Smooth muscle cell (in vitro differentiated cells): Measurements from ENCODE around the gene TM9SF1. TPM values are rescaled to one million over a fixed set of nuclear protein-coding genes. Genes with fewer than 3 reads are reported as not detected.

Experiments
- DNase-seq: peaks from one replicate; lab custom pipeline; 2025; ENCODE audit not compliant: unreplicated experiment; lab: John Stamatoyannopoulos, UW
- H2AFZ ChIP-seq: fragments of 200-600 bp; sonication (generic); 2 replicates; pipeline ENCODE4 v1.6.0; 2016; ENCODE audit warnings: antibody characterized with exemption, low read depth, mild to moderate bottlenecking
- H3F3A ChIP-seq: fragments of 200-600 bp; sonication (generic); 2 replicates; pipeline ENCODE4 v1.6.0; 2017; ENCODE audit warnings: antibody characterized with exemption, low read depth
- H3K27ac ChIP-seq: fragments of 200-600 bp; sonication (generic); 2 replicates; pipeline ENCODE4 v1.5.1; 2016; ENCODE audit warnings: low read depth, mild to moderate bottlenecking
- H3K27me3 ChIP-seq: fragments of 200-600 bp; sonication (generic); 2 replicates; pipeline ENCODE4 v1.6.1; 2016; ENCODE audit warnings: low read depth, mild to moderate bottlenecking
- H3K36me3 ChIP-seq: fragments of 200-600 bp; sonication (generic); 2 replicates; pipeline ENCODE4 v1.5.1; 2016; ENCODE audit warnings: low read depth
- H3K4me1 ChIP-seq: fragments of 200-600 bp; sonication (generic); 2 replicates; pipeline ENCODE4 v1.5.1; 2016; ENCODE audit warnings: low read depth
- H3K4me2 ChIP-seq: fragments of 200-600 bp; sonication (generic); 2 replicates; pipeline ENCODE4 v1.6.0; 2016; ENCODE audit warnings: mild to moderate bottlenecking
- H3K4me3 ChIP-seq: fragments of 200-600 bp; sonication (generic); 2 replicates; pipeline ENCODE4 v1.5.1; 2016; ENCODE audit warnings: mild to moderate bottlenecking
- H3K79me2 ChIP-seq: fragments of 200-600 bp; sonication (generic); 2 replicates; pipeline ENCODE4 v1.6.0; 2016; ENCODE audit warnings: low read depth, mild to moderate bottlenecking
- H3K9ac ChIP-seq: fragments of 200-600 bp; sonication (generic); 2 replicates; pipeline ENCODE4 v1.6.0; 2016; ENCODE audit warnings: low read depth
- H3K9me3 ChIP-seq: fragments of 200-600 bp; sonication (generic); replicated peaks from 2 replicates; pipeline ENCODE4 v1.5.1; 2016; ENCODE audit warnings: low read depth
- H4K20me1 ChIP-seq: fragments of 200-600 bp; sonication (generic); 2 replicates; pipeline ENCODE4 v1.6.0; 2016; ENCODE audit warnings: low read depth
- CTCF ChIP-seq: fragments of 200-600 bp; sonication (generic); IDR thresholded peaks from 2 replicates; pipeline ENCODE4 v1.5.1; 2017; ENCODE audit warnings: borderline replicate concordance, mild to moderate bottlenecking, antibody characterized with exemption; ENCODE audit not compliant: insufficient read depth, poor library complexity, severe bottlenecking
- whole genome bisulfite sequencing: methylation state at CpG from one replicate; pipeline ENCODE4 v1.1.7; 2016; ENCODE audit warnings: low lambda C conversion rate; 5-methylcytosine and 5-hydroxymethylcytosine counted together
- polyA plus RNA-seq: library from polyadenylated mRNA; unstranded; fragments of >200 nt; fragmentation: Nextera tagmentation; extraction: Ambion mirVana; gene quantifications from 2 replicates; pipeline ENCODE4 v1.2.1, GENCODE V29; 2016
- total RNA-seq: library from RNA; depleted of rRNA; stranded (reverse); fragments of >200 nt; gene quantifications from 2 replicates; pipeline ENCODE4 v1.2.3, GENCODE V29; 2014

The TM9SF1 gene
- total and polyA plus RNA-seq, 2 experiments from 2014 or later, result 66.6 to 86.5 TPM

GRCh38 chr14:24164518-24164991, 30.7 kb downstream of the TM9SF1 start:
- TF ChIP-seq CTCF, result no peak
- Histone ChIP-seq H3K4me2 (no peak overlapping the region), H3K36me3 (no peaks in the 10 kb centered on the region), H3K27me3 (no peaks in the 10 kb centered on the region), H3K9me3 (no peaks in the 10 kb centered on the region), H3K9ac (no peak overlapping the region), H3K4me3 (no peak overlapping the region), H3K4me1 (peaks cover 7% of the 10 kb centered on the region), H4K20me1 (no peaks in the 10 kb centered on the region), H3K79me2 (peaks cover 14% of the 10 kb centered on the region), H3K27ac (no peak overlapping the region), H2AFZ (no peak overlapping the region), H3F3A (peaks cover 7% of the 10 kb centered on the region)
- WGBS, result 96% methylated on average over 14 of the region's 14 CpGs
- DNase-seq, result no peak

- no peaks in the 10 kb centered on the region for H3K36me3 ChIP-seq
- H3K9me3 ChIP-seq, result no peaks in the 10 kb centered on the region
- peak overlapping the region; percentile 77 for H3K9ac ChIP-seq
- peak overlapping the region; percentile 92 for H3K4me2 ChIP-seq
- TF ChIP-seq CTCF, result no peak
- peaks cover 7% of the 10 kb centered on the region for H3K4me1 ChIP-seq
- no peak overlapping the region for H2AFZ ChIP-seq
- no peaks in the 10 kb centered on the region for H4K20me1 ChIP-seq
- WGBS, result 81% methylated on average over 8 of the region's 8 CpGs
- no peak for DNase-seq
- H3K27me3 ChIP-seq, result no peaks in the 10 kb centered on the region
- peaks cover 9% of the 10 kb centered on the region for H3F3A ChIP-seq
- peak overlapping the region; percentile 60 for H3K4me3 ChIP-seq
- H3K27ac ChIP-seq, result no peak overlapping the region
- peaks cover 14% of the 10 kb centered on the region for H3K79me2 ChIP-seq
Observed at GRCh38 chr14:24162093-24162492, 33.1 kb downstream of the TM9SF1 start.

- H3K36me3 ChIP-seq, result no peaks in the 10 kb centered on the region
- WGBS, result 7% methylated on average over 12 of the region's 12 CpGs
Observed at GRCh38 chr14:24160850-24161804, 34.1 kb downstream of the TM9SF1 start, which contains the start of gene IRF9. IRF9 (plus strand) TSS chr14:24161265; CDS start chr14:24162145, 880 bp downstream.

More at GRCh38 chr14:24160850-24161804, 34.1 kb downstream of the TM9SF1 start, which contains the start of gene IRF9:
- H4K20me1 ChIP-seq, result no peaks in the 10 kb centered on the region
- peak within 1 kb of the TSS; percentile 92 for H3K4me2 ChIP-seq
- H3K27ac ChIP-seq, result peak within 1 kb of the TSS; percentile 60
- peaks cover 14% of the 10 kb centered on the region for H3K79me2 ChIP-seq
- peak within 1 kb of the TSS; percentile 60 for H3K4me3 ChIP-seq
- H3F3A ChIP-seq, result peaks cover 14% of the 10 kb centered on the region
- peaks cover 7% of the 10 kb centered on the region for H3K4me1 ChIP-seq
- peak; percentile 88 for DNase-seq
- no peak within 1 kb of the TSS for H2AFZ ChIP-seq
- H3K9me3 ChIP-seq, result no peaks in the 10 kb centered on the region
- H3K27me3 ChIP-seq, result no peaks in the 10 kb centered on the region
- TF ChIP-seq CTCF, result peak; percentile 96
- H3K9ac ChIP-seq, result peak within 1 kb of the TSS; percentile 77
